Lower lobe of right lung (tissue), 2 donors: ENCODE results near the gene POC1A. TPM values are rescaled to one million over a fixed set of nuclear protein-coding genes. Genes with fewer than 3 reads are reported as not detected.

ENCODE experiments used
- ATAC-seq, 2 donors: fragments of 200-7000 bp; cut with Tn5 transposase; one replicate each; pipeline ENCODE4 v1.9.1; 2020 to 2022; ENCODE audit warnings: mild to moderate bottlenecking in 2 of 2, moderate library complexity in 2 of 2
- DNase-seq: peaks from one replicate; pipeline ENCODE4 v3.0.0-alpha.2; 2020
- H3K27ac ChIP-seq: fragments of 200-600 bp; one replicate; pipeline ENCODE4 v1.8.0; 2022
- H3K27me3 ChIP-seq: fragments of 200-600 bp; one replicate; pipeline ENCODE4 v1.8.0; 2022; ENCODE audit warnings: low read depth
- H3K36me3 ChIP-seq: fragments of 200-600 bp; one replicate; pipeline ENCODE4 v1.8.0; 2022; ENCODE audit warnings: mild to moderate bottlenecking
- H3K4me1 ChIP-seq: fragments of 200-600 bp; one replicate; pipeline ENCODE4 v1.8.0; 2022
- H3K4me3 ChIP-seq: fragments of 200-600 bp; one replicate; pipeline ENCODE4 v1.8.0; 2022; ENCODE audit warnings: mild to moderate bottlenecking
- H3K9me3 ChIP-seq: fragments of 200-600 bp; one replicate; pipeline ENCODE4 v1.8.0; 2022
- intact Hi-C: fragments of 100-400 bp; cut with DNase I; formaldehyde crosslinking; loops from one replicate; pipeline ENCODE4 v1.11.0; 2022
- total RNA-seq: library from RNA; stranded (reverse); fragmentation: NEBNext Ultra II Directional; extraction: Animal tissue kit (Norgen Biotek cat#: 25700); gene quantifications from one replicate; pipeline ENCODE4 v1.2.1, GENCODE V29; 2021
- TF ChIP-seq, protein P1 (sequence below): fragments of 200-600 bp; IDR thresholded peaks from one replicate; pipeline ENCODE4 v1.8.0; 2022; ENCODE audit warnings: antibody characterized with exemption, mild to moderate bottlenecking
- donor health status: DM: no; HTN: yes; CAD: no; lungs with severe emphysema.

Gene POC1A
- total RNA-seq, 1 donor from 2014 or later = 2.7 TPM

DNA sequence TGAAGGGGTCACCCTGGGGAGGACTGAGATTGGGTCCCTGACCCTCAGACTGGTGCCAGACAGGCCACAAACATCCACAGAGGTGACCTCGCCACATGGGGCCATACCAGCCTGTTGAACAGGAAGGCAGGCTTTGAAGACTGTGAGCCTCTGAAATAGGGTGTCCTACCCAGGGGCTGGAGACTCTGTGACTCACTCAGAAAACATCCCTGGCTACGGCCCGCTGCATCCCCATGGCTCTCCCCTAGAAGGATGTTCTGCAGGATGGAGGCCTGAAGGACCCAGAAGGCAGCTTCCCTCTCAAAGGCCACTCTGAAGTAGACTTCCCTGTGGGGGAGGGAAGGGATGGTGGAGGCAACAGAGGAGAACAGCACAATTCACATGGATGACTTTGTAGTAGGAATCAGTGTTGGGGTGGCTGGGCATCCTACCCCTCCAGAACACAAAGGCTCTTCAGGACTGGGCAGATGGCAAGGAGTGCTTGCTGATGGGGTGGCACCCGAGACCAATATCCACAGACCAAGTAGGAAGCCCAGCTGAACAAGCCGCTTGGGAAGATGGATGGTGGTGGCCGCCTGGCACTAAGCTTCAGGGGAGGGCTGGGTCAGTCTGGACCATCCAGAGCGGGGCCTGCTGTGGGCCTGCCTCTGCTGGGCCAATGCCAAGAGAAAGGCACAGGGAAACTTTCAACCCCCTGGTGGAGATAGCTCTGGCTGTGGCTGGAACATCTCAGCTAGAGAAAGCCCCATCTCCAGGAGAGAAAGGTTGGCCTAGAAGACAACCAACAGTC lies 60.3 kb downstream of the POC1A start:
- ATAC-seq (no peak), DNase-seq (peak; percentile 20)
- TF ChIP-seq, protein P1, sequence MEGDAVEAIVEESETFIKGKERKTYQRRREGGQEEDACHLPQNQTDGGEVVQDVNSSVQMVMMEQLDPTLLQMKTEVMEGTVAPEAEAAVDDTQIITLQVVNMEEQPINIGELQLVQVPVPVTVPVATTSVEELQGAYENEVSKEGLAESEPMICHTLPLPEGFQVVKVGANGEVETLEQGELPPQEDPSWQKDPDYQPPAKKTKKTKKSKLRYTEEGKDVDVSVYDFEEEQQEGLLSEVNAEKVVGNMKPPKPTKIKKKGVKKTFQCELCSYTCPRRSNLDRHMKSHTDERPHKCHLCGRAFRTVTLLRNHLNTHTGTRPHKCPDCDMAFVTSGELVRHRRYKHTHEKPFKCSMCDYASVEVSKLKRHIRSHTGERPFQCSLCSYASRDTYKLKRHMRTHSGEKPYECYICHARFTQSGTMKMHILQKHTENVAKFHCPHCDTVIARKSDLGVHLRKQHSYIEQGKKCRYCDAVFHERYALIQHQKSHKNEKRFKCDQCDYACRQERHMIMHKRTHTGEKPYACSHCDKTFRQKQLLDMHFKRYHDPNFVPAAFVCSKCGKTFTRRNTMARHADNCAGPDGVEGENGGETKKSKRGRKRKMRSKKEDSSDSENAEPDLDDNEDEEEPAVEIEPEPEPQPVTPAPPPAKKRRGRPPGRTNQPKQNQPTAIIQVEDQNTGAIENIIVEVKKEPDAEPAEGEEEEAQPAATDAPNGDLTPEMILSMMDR = no peak
- peaks cover 28% of the 10 kb centered on the region for H3K4me1 ChIP-seq
- intact Hi-C loops = no loop called here
- H3K9me3 ChIP-seq = no peaks in the 10 kb centered on the region
- H3K36me3 ChIP-seq = no peaks in the 10 kb centered on the region
- H3K27me3 ChIP-seq = no peaks in the 10 kb centered on the region
- H3K27ac ChIP-seq = no peak overlapping the region
- H3K4me3 ChIP-seq = no peak overlapping the region

DNA sequence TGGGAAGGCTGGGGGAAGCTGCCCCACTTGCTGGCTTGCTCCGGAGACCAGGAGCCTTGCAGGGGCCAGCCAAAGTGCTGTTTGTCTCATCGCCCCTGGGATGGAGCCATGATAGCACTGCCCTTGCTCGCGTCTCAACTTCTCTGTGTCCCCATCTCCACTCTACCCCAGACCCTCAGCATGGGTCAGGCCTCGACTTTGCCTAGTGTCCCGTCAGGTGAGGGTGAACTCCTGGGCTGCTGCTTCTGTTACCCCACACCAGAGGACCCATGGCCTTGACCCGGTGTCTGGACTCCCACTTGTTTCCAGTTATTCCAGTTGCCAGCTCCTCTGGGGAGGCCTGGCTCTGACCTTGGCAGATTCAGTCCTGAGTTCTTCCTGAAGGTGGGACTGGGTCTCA lies 61.3 kb downstream of the POC1A start:
- intact Hi-C loops = no loop called here
- H3K4me1 ChIP-seq = peaks cover 25% of the 10 kb centered on the region
- H3K4me3 ChIP-seq = no peak overlapping the region
- no peaks in the 10 kb centered on the region for H3K36me3 ChIP-seq
- TF ChIP-seq, protein P1 = no peak
- no peaks in the 10 kb centered on the region for H3K27me3 ChIP-seq
- no peak for ATAC-seq
- DNase-seq = peak; percentile 26
- H3K27ac ChIP-seq = no peak overlapping the region
- H3K9me3 ChIP-seq = no peaks in the 10 kb centered on the region

DNA sequence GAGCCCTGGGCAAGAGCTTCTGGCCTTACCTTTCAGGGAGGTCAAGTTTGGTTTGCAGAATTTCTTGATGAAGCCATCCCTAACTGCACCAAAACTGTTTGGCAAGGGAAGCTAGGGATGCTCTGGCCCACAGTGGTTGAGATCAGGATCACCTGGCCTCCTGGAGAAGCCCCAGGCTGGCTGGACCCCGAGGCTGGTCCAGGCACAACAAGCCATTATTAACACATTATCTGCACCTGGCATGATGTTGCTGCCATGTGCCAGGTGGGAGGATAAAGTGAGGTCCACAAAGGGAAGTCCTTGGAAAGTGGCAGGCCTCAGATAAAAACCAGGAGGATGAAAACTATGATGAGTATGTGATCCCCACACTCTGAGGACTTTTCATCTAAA lies 62.0 kb downstream of the POC1A start:
- ATAC-seq (no peak), DNase-seq (peak; percentile 10)
- Histone ChIP-seq H3K9me3 (no peaks in the 10 kb centered on the region), H3K36me3 (no peaks in the 10 kb centered on the region), H3K4me3 (no peak overlapping the region), H3K27ac (peak overlapping the region; percentile 78), H3K4me1 (peaks cover 30% of the 10 kb centered on the region), H3K27me3 (no peaks in the 10 kb centered on the region)
- intact Hi-C loops = no loop called here
- TF ChIP-seq, protein P1 = no peak

DNA sequence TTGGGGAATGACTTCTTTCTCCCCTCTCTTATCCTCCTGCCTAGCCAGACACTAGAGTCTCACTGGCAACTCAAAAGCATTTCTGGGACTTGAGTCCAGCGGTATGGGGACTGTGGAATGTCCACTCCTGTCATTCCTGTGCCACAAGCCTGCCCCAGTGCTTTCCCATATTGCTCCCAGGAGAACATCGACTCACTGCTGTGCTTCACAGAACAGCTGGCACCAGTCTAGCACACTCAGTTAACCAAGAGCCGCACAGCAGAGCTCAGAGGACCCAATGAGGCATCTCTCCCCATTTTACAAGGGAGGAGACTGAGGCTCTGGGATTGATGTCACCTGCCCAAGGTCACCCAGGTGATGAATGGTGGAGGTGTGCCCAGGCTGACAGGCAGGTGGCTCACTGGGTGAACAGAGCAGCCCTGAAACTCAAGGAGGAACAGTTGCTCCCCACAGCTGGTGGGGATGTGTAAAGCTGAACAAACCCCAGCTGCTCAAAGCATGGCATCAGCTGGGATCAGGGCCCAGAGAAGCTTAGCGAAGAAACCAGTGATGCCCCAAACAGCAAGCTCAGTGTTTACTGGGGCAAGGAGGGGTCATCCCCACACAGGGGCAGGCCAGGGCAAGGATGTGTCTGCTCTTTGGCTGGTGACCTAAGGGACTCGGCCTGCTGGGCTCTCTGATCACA lies 62.5 kb downstream of the POC1A start:
- Histone ChIP-seq H3K4me3 (no peak overlapping the region), H3K4me1 (peaks cover 35% of the 10 kb centered on the region), H3K27me3 (no peaks in the 10 kb centered on the region), H3K36me3 (no peaks in the 10 kb centered on the region), H3K27ac (peak overlapping the region; percentile 78), H3K9me3 (no peaks in the 10 kb centered on the region)
- TF ChIP-seq, protein P1 = no peak
- ATAC-seq (peak; percentile 61 to 65), DNase-seq (peak; percentile 51)
- intact Hi-C loops = no loop called here

DNA sequence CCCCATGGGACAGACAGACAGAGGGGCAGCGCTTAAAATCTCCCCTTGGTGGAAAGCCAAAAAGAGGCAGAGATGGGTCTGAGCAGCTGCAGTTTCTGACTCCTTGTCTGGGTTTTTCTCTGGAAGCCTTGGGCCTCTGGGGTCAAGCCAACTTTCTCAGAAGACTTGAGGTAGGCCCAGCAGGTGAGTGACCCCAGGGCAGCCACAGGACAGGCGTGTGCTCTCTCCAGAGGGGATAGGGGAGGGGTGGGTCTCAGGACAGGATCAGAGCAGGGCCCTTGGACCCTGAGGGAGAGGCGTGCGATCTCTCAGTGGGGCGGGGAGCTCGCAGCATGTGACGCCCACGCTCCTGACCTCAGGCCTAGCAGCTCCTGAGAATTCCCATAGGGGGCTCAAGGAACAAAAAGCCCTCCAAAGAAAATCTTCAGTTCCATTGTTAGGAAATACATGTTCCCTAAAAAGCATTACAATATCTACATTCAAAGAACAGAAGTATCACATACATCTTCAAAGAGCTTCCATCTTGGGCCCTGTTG lies 63.2 kb downstream of the POC1A start:
- Histone ChIP-seq H3K9me3 (no peaks in the 10 kb centered on the region), H3K36me3 (no peaks in the 10 kb centered on the region), H3K27me3 (no peaks in the 10 kb centered on the region), H3K27ac (peak overlapping the region; percentile 78), H3K4me3 (no peak overlapping the region), H3K4me1 (peaks cover 37% of the 10 kb centered on the region)
- intact Hi-C loops = no loop called here
- DNase-seq (peak; percentile 29), ATAC-seq (no peak)
- TF ChIP-seq, protein P1 = no peak
